ENCODE measurements around the gene MNDA. TPM values are rescaled to one million over a fixed set of nuclear protein-coding genes. Genes with fewer than 3 reads are reported as not detected.

The MNDA gene
- total and polyA plus RNA-seq, 2 of the 8 experiments (the other 6 are each of a cell fraction or from before 2014, with no cell fraction given) = not detected

GRCh38 chr1:158839566-158839965 lies 8.4 kb downstream of the MNDA start:
- Histone ChIP-seq H3K27ac (ENCODE audit: low read depth, low read length) (no peak overlapping the region), H3K4ac (replicated peaks; ENCODE audit: insufficient read length, low read depth, low read length) (no peak overlapping the region), H3K23ac (ENCODE audit: insufficient read length) (no peak overlapping the region), H3K14ac (ENCODE audit: insufficient read length) (no peak overlapping the region), H3K4me1 (replicated peaks in 1 of 4; ENCODE audit: control insufficient read depth in 3 of 4, insufficient read depth in 4 of 4, low read length in 3 of 4) (no peaks in the 10 kb centered on the region), H3K23me2 (ENCODE audit: low read depth, low read length) (no peaks in the 10 kb centered on the region), H2BK15ac (ENCODE audit: low read length) (no peak overlapping the region), H2BK12ac (ENCODE audit: low read depth, low read length) (no peak overlapping the region), H4K20me1 (replicated peaks in 1 of 2; ENCODE audit: control insufficient read depth in 1 of 2, insufficient read depth in 2 of 2, low read length in 2 of 2) (peaks cover 0 to 1% of the 10 kb centered on the region in 2 experiments), H2BK20ac (ENCODE audit: low read length) (no peak overlapping the region), H3K79me1 (ENCODE audit: low read depth, low read length) (no peaks in the 10 kb centered on the region), H2BK5ac (ENCODE audit: low read depth, low read length) (no peak overlapping the region), H2BK120ac (replicated peaks; ENCODE audit: low read depth, low read length) (no peak overlapping the region), H2AFZ (ENCODE audit: low read length) (no peak overlapping the region), H2AK5ac (ENCODE audit: low read depth, low read length) (no peak overlapping the region), H4K8ac (ENCODE audit: extremely low read depth, insufficient read depth, low read length) (no peak overlapping the region), H4K91ac (replicated peaks; ENCODE audit: insufficient read length, low read length) (no peak overlapping the region), H3K79me2 (ENCODE audit: control insufficient read depth in 1 of 2, insufficient read depth in 2 of 2, low read length in 2 of 2) (no peaks in the 10 kb centered on the region), H3K27me3 (replicated peaks in 1 of 4; ENCODE audit: control insufficient read depth in 3 of 4, extremely low read depth in 1 of 4, insufficient read depth in 3 of 4, low read length in 3 of 4) (peaks cover 0 to 1% (median 0%) of the 10 kb centered on the region in 4 experiments; a peak in 1 of 7 replicates), H3K9ac (replicated peaks in 1 of 4; ENCODE audit: extremely low read depth in 1 of 4, low read depth in 3 of 4, low read length in 3 of 4) (no peak overlapping the region), H3K4me2 (ENCODE audit: insufficient read depth in 1 of 2, low read depth in 2 of 2, low read length in 2 of 2) (no peak overlapping the region), H3K36me3 (ENCODE audit: control insufficient read depth in 2 of 4, insufficient read depth in 4 of 4, low read length in 3 of 4) (no peaks in the 10 kb centered on the region), H3K56ac (replicated peaks; ENCODE audit: insufficient read length, low read depth, low read length) (no peak overlapping the region), H3K9me3 (ENCODE audit: insufficient read depth in 2 of 2, low read depth in 1 of 2, low read length in 1 of 2) (0 out of 4 replicates have a peak, but pooled peaks cover 0 to 3% of the 10 kb centered on the region in 2 experiments), H3K4me3 (ENCODE audit: extremely low read depth in 1 of 4, insufficient read depth in 2 of 4, low read depth in 3 of 4, low read length in 4 of 4) (no peak overlapping the region), H3K18ac (ENCODE audit: extremely low read depth, low read length) (no peak overlapping the region), H4K5ac (ENCODE audit: insufficient read length, low read depth, low read length) (no peak overlapping the region)
- POLR2A ChIA-PET (ENCODE audit: partially characterized antibody) = interaction anchor here (1.2 kb wide), 1 partner anchor 13 kb away, joined by 3 read pairs; no protein-coding TSS in a partner anchor
- DNase-seq (ENCODE audit: low read depth in 1 of 2, low spot score in 2 of 2) (no peak), FAIRE-seq (no peak)
- WGBS, 2 experiments (ENCODE audit: extremely low coverage in 1 of 2, insufficient coverage in 1 of 2, insufficient read length in 1 of 2, insufficient replicate concordance in 2 of 2, low coverage in 1 of 2, low lambda C conversion rate in 2 of 2, missing lambda C conversion rate in 1 of 2) = 90% methylated on average over 2 of the region's 2 CpGs; no CpG with 5 or more reads in 1 of the 2 experiments
- CTCF ChIA-PET (ENCODE audit: partially characterized antibody) = no interaction called here
- TF ChIP-seq JUND (IDR thresholded peaks at IDR 0.05; ENCODE audit: low read length) (no peak), RAD21 (IDR thresholded peaks at IDR 0.05 in 1 of 2, conservative IDR thresholded peaks at IDR 0.05 in 1 of 2; ENCODE audit: low read depth in 2 of 2, low read length in 2 of 2) (no peak)
